HG03045 (cell line): ENCODE results near the gene SCTR.

Experiments used
- ATAC-seq: cut with Tn5 transposase; IDR thresholded peaks from one replicate; pipeline ENCODE4 v1.9.1; 2021; ENCODE audit warnings: mild to moderate bottlenecking, moderate library complexity; ENCODE audit not compliant: unreplicated experiment

The SCTR gene

DNA sequence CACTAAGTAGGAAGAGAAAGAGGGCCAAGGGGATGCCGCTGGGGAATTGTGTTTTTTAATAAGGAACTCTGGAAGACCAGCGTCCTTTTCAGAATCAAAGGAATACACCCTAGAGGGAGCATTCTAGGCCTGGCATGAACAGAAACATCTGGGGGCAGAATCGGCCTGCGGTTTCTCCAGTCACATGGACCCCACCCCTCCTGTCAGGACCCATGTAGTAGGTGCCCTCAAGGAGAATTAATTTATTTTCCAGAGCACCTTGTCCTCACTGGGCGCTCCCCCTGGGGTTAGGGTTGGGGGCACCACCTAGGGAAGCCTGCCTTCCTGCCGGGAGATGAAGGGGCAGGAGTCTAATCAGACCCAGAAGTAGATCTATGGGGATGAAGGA, 48.4 kb downstream of the SCTR start:
- ATAC-seq: no peak

DNA sequence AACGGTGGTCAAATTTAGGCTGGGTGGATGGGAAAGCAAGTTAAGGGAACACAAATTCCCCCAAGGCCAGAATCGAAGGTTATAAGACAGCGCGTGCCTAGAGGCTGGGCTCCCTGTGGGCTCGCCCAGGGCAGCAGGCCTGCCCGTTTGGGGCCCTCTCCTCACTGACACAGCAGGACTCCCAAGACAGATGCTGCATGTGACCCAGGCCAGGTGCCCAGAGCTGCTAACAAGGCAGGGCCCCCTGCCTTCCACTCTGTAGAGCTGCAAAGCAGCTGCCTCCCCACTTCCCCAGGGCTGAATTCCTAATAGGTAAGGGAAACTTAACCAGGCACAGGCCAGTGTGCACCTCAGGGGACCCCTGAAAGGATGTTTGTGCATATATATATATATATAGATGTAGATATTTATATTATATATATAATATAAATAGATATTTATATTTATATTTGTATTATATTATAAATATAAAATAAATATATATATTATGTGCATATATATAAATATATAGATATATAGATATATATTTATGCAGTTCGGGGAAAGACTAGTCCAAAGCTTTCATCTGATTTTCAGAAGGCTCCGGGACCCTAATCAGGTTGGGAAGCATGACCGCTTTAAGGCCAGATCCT, 48.9 kb downstream of the SCTR start:
- ATAC-seq: no peak

DNA sequence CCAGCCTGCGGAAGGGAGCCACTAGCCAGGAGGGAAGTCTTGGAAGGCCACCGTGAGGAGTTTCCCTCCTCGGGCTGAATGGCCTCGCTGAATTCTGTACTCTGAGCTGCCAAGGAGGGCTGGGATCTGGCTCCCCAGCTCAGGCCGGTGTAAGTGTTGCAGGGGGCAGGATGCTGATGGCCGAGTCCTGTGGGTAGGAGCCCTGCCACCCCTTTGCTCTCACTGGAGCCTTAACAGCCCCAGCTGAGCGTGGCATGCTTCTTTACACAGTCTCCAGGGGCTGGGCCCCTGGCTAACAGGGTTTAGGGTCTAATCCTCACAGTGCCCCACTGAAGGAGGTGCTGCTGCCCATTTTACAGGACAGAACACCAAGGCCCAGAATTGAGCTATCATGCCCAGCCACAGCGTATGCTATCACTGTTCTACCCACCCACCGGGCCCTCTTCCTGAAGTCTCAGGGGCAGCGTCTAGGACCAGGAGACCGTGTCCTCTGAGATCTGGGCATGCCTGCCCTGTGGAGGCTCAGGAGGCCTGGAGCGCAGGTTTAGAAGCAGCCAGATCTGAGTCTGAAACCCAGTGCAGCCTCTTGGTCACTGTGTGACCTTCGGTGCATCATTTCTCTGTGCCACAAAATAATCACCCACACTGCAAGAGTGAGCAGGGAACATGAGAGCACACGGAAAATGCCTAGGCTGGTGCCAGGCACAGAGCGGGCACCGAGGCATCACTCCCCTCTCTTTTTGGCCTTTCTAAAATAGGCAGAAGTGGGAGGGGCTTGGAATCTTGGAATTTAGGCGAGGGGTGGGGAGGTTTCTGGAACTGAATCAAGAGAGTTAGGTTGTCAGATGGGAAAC, 49.7 kb downstream of the SCTR start:
- ATAC-seq: no peak

DNA sequence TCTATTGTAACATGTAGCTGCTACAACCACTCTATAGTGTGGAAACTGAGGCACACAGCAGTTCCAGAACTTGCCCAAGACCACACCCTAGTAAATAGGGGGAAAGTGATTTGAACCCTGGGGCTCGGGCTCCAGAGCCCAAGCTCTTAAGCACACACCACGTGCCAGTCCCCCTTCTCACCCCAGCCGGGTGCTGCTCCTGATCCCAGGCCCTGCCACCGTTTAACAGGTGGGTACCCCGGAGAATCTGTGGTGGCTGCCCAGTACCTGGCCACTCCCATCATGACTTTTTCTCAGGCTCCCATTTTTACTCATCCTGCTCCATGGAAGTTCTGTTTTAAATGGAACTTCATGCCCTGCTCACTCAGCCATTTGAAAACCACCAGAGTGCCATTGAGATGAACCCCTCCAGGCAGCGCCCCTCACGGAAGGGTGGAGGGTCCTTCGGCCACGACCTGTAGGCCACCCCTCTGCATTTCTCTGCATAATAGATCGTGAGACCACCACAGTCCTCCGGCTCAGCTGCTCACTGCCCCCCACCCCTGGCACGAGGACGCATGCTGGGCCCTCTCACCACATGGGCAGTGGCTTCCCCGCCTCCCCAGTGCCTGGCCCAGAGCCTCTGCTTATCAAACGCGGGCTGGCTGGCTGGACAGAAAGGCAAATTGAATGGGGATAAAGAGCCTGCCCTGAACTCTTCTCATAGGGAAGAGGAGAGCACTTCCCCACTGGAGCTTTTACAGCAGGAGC, 50.5 kb downstream of the SCTR start:
- ATAC-seq: no peak

DNA sequence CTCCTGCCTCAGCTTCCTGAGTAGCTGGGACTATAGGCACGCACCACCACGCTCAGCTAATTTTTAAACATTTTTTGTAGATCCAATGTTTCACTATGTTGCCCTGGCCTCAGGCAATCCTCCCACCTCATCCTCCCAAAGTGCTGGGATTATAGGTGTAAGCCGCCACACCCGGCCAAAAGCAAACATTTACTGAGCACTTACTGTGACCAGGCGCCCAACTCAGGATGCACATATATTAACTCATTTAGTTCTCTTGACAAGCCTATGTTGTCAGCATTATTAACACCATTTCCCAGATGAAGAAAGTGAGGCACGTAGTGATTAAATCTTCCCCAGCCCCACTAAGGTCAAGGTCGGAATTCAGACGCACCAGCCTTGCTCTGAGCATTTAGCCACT, 51.5 kb downstream of the SCTR start:
- ATAC-seq: no peak

DNA sequence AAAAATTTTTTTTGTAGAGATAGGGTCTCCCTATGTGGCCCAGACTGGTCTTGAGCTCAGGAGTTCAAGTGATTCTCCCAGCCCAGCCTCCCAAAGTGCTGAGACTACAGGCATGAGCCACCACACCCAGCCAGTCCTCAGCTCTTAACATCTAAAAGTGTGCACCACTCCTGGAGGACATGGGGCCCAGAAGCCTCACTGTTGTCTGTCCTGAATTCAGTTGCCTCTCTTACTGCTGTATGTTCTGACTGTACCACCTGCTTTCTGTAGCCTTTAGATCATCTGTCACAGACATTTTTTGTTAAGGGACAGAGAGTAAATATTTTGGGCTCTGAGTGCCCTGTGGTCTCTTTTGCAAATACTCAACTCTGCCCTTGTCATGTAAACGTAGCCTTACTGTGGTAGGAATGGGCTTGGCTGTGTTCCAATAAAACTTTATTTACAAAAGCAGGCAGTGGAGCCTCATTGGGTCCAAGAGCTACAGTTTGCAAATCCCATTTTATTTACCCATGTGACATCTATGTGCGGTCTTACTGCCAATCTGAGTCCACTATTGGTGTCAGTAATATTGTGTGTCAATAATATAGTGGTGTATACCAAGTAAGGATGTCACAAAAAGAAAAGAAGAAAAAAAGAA, 54.5 kb downstream of the SCTR start:
- ATAC-seq: no peak

DNA sequence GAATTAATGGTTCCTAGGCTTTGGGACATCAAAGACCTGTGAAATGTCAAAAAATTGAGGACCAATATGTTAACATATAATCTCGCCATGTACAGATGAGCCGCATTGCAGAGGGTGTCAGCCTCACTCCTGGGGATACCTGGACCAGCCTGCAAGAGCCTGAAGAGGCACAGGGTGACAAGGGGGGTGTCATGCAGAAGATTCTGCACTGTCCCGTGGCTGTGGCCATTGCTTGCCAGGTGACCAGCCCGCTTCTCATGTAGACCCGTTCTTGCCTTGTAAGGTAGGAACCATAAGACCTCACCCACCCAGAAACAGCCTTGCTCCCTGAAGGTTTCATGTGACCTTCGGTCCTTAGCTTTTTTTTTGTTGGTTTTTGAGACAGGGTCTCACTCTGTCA, 55.2 kb downstream of the SCTR start:
- ATAC-seq: no peak

DNA sequence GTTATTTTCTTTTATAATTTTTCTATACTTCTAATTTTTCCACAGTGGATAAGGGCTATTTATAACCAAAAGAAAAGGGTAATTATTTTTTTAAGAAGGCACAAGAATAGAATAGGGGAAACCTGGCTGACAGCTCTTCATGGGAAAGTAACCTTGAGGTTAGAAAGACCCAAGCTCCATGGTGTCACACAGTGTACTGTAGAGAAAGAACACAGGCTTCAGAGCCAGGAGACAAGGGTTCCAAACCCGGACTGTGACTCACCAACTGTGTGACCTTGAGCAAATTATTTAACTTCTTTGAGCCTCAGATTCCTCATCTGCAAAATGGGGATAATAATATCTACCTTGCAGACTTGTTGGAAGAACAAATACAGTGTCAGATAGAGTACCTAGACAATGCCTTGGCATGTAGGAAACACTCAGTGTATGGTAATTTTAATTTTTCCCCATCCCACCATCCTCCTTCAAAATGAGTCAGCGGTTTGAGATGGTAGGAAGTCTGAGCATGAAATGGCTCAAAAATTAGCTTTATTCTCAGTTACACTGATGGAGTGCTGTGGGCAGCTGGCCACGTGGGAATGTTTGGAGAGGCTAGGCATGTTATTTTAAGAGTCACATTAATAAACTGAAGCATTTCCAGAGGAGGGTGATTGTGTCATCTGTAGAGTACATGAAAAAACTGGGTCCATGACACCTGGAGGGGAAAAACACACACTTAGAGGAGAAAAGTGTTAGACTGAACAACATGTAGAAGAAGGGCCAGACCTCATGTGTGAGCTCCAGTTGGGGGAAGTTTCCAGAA, 55.9 kb downstream of the SCTR start:
- no peak for ATAC-seq

DNA sequence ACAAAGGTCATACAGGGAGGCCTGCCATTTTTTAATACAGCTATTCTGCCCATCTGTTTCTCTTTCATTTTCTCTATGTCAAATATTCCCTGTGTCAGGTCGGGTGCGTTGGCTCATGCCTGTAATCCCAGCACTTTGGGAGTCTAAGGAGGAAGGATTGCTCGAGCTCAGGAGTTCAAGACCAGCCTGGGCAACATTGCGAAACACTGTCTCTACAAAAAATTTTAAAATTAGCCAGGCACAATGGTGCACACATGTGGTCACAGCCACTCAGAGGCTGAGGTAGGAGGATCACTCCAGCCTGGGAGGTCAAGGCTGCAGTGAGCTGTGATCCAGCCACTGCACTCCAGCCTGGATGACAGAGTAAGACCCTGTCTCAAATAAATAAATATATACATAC, 57.9 kb downstream of the SCTR start:
- no peak for ATAC-seq

DNA sequence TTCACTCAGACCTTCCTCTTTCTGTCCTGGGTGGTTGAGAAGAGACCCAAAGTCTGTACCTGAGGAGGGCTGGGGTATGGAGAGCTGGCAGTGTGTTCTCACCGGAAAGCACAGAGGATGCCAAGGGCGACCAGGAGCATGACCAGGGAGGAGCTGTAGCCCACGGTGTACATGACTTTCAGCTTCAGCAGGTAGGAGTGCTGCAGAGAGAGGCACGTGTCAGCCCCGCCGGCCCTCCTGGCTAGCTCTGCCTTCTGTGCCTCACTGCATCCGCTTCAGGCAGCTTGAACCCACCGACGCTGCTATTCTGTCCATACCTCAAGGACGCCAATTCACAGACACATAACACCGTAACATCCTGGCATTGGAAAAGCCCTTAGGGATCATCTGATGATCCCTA, 58.6 kb downstream of the SCTR start:
- ATAC-seq: no peak

DNA sequence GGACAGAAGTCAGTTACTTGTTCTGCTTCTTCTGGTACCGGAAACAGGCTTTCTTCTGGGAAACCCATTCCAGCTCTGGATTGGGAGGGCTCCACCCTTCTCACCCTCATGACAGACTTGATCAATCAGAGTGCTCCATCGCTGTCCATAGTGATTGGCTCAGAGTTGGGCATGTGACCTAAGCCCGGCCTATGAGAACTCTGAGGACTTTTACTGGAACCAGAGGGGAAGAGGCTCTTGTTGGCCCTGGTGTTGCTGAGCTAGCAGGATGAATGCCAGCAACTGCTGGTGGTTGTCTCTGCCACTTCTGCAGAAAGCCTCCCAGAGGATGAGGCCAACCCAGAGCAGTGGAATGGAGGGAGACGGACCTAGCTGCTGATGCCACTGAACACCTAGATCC, 59.3 kb downstream of the SCTR start:
- no peak for ATAC-seq

DNA sequence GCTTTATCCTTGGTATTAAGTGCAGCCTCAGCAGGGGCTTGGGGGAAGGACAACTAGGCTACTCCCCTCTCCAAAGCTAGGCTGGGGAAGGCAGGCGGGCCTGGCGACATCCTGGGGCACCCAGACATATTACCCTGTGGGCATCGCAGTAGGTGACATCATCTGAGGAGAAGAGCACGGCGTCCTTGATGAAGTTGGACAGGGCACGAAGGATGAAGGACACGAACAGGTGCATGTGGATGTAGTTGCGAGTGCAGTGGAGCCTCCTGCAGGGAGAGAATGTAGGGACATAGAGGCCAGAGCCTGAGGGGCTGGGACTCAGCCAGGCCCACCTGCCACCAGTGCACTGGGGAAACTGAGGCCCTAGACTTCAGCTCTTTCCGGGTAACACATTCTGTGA, 60.3 kb downstream of the SCTR start:
- ATAC-seq: no peak

DNA sequence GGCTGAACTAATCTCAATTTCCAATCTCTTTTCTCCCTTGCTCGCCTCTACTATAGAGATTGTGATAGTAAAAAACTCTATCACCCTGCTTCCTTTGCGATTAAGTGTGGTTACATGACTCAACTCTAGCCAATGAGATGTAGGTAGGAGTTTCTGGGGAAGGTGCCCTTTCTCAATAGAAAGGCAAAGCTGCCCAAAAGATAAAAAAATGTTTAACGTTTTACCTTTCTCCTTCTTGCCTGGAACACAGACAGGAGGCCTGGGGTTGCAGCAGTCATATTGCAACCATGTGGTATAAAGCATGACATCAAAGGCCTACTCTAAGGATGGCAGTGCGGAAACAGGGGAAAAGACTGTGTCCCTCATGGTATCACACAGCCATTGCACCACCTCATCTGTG, 61.1 kb downstream of the SCTR start:
- ATAC-seq: no peak

DNA sequence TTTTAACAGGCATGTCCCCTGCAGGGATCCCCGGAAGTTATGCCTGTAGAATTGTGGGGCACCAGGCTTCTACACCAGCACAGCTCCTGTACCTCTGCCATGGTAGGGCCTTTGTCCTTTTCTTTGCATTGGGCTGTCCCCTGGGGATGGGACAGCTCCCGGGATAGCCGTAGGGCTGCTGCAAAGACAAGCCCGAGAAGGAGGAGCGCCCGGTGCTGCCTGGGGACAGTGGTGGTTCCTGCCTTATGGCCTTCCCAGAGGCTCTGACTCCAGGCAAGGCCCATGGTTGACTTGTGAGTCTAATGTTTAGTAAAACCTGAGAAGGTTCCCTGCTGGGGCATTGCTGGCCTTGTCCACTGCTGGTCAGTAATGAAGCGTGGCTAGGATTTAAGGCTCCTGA, 61.7 kb downstream of the SCTR start:
- no peak for ATAC-seq

DNA sequence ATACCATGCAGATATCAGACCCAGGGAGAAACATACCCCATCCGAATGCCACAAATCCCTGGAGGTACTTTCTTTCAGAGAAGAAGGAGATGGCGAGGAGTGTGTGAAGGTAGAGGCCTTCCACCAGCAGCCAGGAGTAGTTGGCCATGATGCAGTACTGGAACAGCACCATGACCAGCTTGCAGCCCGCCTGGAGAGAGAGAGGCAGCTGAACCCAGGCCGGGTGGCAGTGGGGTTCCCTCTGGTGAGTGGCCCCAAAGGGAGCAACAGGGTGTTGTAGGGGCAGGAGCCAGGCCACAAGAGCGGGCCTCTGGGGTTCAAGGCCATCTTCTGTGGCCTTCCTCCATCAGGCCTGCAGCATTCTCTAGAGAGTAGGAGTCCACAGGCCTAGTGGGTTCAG, 62.5 kb downstream of the SCTR start:
- no peak for ATAC-seq

DNA sequence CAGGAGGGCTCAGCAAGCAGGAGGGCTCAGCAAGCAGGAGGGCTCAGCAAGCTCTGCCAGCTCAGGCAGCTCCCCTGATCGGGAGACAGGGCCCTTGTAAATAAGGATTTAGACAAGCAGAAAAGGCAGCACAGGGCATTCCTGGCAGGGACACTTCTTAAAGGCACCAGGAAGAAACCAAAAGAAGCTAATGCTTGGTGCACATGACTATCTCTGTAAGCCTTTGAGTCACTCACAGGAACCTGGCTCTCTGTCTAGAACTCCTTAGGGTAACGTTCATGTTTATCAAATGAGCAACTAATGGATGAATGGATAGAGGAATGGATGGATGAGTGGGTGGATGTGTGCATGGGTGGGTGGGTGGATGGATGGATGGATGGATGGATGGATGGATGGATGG, 64.2 kb downstream of the SCTR start:
- no peak for ATAC-seq

DNA sequence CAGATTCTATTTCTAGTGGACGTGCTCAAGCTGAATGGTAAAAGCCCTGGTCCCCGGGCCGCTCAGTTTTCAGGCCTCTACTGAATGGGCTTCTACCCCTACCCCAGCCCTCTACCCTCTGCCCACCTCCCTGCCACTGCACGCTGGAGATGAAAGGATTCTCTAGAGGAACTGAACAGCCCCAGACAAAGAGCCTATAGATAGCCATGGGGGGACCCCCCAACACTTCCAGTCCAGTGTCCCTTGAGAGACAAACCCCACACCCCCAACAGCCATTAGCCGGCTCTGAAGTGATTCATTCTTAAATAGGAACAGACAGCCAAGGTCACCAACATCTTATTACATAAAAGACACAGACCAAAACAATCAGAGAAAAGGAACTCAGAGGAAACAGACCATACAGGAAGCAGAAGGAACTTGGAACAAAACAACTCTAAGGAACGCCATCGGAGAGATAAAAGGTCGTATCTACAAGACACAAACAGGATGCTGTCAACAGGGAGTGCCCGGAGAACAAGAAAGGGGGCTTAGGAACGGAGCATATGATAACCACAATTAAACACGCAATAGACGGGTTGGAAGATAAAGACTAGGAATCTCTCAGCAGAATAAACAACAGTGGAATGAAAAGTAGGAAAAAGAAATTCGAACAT, 69.1 kb downstream of the SCTR start:
- ATAC-seq: no peak

DNA sequence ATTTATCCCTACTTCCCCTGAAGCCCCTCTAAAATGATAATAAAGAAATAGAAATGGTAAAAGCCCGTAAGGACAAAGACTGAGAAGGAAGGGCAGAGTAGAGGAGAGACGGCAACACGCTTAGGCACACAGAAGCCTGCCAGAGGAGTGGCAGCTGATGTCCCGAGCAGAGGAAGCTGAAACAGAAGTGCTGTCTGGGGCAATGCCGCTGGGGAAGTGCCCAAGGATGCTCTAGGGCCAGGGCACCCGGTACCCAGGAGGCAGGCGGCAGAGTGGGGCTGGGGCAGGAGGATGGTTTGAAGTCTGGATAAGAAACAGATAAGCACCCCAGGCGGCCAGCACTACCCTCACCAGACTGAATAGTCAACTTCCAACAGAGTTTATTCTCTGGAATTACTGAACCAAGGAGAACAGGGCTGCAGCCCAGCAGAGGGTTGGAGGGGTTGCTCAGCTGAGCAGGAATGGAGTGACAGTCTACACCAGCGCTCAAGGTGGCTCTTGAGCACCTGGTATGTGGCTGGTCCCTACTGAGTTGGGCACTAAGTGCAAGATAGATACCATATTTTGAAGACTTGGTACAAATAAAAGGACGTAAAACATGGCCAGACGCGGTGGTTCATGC, 70.2 kb downstream of the SCTR start:
- ATAC-seq: no peak

DNA sequence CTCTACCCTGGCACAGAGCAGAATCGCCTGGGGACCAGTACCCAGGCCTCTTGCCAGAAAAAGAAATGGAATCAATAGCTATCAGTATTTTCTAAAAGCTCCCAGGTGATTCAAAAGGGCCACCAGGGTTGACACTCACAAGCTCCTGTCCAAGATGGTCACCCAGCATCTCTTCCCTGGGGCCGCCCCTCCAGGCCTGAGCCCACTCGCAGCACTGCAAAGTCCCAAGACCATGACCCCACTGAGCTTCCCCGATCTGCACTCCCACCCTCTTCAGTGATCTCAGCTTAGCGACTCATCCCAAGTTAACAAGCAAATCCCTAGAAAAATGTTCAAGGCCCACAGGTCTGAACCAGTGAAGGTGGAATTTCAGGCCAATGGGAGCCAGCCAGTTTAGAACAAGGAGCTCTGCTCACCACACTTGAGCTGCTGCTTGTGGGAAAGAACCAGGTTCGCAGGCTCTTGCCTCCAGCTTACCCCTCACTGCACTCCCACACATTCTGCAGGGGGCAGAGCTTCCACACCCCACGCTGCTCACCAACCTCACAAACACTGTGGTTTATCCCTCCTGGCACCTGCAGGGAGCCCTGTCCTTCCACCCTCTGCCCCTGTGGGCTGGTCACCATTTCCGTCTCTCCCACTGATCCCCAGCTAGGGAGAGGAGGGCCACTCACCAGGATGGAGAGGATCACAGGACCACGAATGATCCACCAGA, 72.8 kb downstream of the SCTR start:
- no peak for ATAC-seq
